Prostate gland (tissue), 2 donors: ENCODE measurements around the gene TGFB2. TPM values are rescaled to one million over a fixed set of nuclear protein-coding genes. Genes with fewer than 3 reads are reported as not detected.

Experiments
- DNase-seq: peaks from one replicate; pipeline ENCODE4 v3.0.0-alpha.2; 2019; ENCODE audit warnings: low spot score
- H3K27ac ChIP-seq, 2 donors: fragments of 200-600 bp; sonication (generic); 2 replicates each; pipeline ENCODE4 v1.5.1; 2017 to 2019
- H3K27me3 ChIP-seq: fragments of 200-600 bp; sonication (generic); replicated peaks from 2 replicates; pipeline ENCODE4 v1.5.1; 2019; ENCODE audit not compliant: insufficient read depth
- H3K36me3 ChIP-seq, 2 donors: fragments of 200-600 bp; sonication (generic); 1 replicate in 1 of 2; 2 replicates in 1 of 2; pipeline versions ENCODE4 v1.5.1 to v1.8.1; 2017 to 2019
- H3K4me1 ChIP-seq: fragments of 200-600 bp; sonication (generic); replicated peaks from 2 replicates; pipeline ENCODE4 v1.5.1; 2019
- H3K4me3 ChIP-seq, 2 donors: fragments of 200-600 bp; sonication (generic); 2 replicates each; pipeline ENCODE4 v1.5.1; 2017 to 2019
- H3K9me3 ChIP-seq: fragments of 200-600 bp; sonication (generic); 2 replicates; pipeline ENCODE4 v1.5.1; 2017
- POLR2A ChIP-seq: fragments of 450-650 bp; IDR thresholded peaks from one replicate; pipeline ENCODE4 v1.6.1; 2016; ENCODE audit warnings: antibody characterized with exemption, mild to moderate bottlenecking
- POLR2AphosphoS5 ChIP-seq: sonication (generic); formaldehyde crosslinking; IDR thresholded peaks from one replicate; pipeline ENCODE4 v1.6.1; 2017; ENCODE audit warnings: antibody characterized with exemption
- WGBS: methylation state at CpG from one replicate; pipeline ENCODE4 v1.1.5; 2018; 5-methylcytosine and 5-hydroxymethylcytosine counted together
- intact Hi-C: fragments of 100-400 bp; cut with DNase I; formaldehyde crosslinking; loops from one replicate; pipeline ENCODE4 v1.14.2; 2022
- total RNA-seq, 2 donors: library from RNA; depleted of rRNA; stranded (reverse); fragments of >200 nt; gene quantifications; one replicate each; pipeline ENCODE4 v1.1.0, GENCODE V29; 2016
- TF ChIP-seq, protein P1 (sequence below), 4 experiments: fragments of 200-600 bp in 2 of 4; fragments of 450-650 bp in 2 of 4; sonication (generic) in 2 of 4; IDR thresholded peaks; 1 replicate in 3 of 4; 2 replicates in 1 of 4; pipeline ENCODE4 v1.5.1; 2016 to 2019; ENCODE audit warnings: antibody characterized with exemption in 4 of 4, mild to moderate bottlenecking in 2 of 4, moderate library complexity in 2 of 4

Gene TGFB2
- total RNA-seq, 2 donors from 2014 or later = 7.8 to 9.6 TPM

DNA sequence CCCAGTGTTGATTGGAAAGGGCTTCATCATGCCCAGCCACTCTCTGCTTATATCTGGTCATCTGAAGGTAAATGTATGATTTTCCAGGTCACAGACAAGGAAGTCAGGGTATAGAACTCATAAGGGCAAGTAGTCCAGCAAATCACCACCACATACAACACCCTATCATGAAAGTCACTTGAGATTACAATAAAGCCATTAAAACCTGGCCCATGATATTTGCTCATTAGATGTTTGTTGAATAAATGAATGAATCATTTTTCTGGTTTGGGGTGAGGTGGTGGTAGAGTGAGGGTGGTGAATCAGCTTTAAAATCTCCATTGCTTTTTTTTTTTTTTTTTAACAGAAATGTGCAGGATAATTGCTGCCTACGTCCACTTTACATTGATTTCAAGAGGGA, 91.9 kb downstream of the TGFB2 start:
- 93% methylated on average over 1 of the region's 1 CpG for WGBS
- H3K9me3 ChIP-seq = no peaks in the 10 kb centered on the region
- H3K27me3 ChIP-seq = no peaks in the 10 kb centered on the region
- H3K36me3 ChIP-seq = no peaks in the 10 kb centered on the region
- DNase-seq = no peak
- intact Hi-C loops = no loop called here
- H3K4me1 ChIP-seq = no peaks in the 10 kb centered on the region
- TF ChIP-seq POLR2AphosphoS5 = no peak
- TF ChIP-seq POLR2A = no peak
- H3K4me3 ChIP-seq = no peak overlapping the region
- H3K27ac ChIP-seq = no peak overlapping the region

DNA sequence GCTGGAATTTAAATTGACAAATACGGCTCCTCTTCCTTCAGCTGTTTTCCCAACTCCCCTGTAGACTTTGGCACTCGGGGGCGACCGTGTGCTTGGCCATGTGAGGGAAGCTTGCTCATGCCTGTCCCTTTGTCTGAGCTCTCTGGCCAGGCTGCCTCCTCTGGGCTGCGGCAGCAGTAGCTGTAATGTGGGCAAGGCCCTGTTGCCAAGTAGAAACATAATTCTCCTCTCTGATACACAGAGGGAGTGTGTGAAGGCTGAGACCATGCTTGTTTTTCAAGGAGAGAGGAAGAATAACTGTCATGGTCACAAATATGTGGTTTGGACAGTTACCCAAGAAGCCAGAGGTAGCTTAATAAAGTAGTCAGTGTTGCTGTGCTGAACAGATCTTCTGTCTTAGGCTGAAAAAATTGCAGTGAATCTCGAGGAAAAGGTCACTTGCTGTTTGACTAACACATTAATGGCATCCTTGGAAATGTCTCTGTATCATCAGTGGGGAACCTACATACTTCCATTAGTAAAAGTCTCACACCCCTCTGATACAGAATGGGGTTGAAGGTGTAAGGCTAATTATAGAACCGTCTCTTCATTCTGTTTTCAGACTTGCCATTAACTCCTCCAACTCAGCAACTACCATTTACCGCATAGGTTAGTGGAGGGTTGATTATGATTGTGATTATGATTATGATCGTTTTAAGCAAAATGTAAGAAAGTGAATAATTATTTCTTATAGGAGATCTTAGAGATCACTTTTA, 94.6 kb downstream of the TGFB2 start:
- H3K27ac ChIP-seq = peak overlapping the region in 1 of 2 donors; percentile 25
- H3K4me3 ChIP-seq = no peak overlapping the region
- intact Hi-C loops = no loop called here
- H3K27me3 ChIP-seq = no peaks in the 10 kb centered on the region
- H3K36me3 ChIP-seq = no peaks in the 10 kb centered on the region
- 48% methylated on average over 9 of the region's 9 CpGs for WGBS
- no peaks in the 10 kb centered on the region for H3K4me1 ChIP-seq
- TF ChIP-seq, protein P1, sequence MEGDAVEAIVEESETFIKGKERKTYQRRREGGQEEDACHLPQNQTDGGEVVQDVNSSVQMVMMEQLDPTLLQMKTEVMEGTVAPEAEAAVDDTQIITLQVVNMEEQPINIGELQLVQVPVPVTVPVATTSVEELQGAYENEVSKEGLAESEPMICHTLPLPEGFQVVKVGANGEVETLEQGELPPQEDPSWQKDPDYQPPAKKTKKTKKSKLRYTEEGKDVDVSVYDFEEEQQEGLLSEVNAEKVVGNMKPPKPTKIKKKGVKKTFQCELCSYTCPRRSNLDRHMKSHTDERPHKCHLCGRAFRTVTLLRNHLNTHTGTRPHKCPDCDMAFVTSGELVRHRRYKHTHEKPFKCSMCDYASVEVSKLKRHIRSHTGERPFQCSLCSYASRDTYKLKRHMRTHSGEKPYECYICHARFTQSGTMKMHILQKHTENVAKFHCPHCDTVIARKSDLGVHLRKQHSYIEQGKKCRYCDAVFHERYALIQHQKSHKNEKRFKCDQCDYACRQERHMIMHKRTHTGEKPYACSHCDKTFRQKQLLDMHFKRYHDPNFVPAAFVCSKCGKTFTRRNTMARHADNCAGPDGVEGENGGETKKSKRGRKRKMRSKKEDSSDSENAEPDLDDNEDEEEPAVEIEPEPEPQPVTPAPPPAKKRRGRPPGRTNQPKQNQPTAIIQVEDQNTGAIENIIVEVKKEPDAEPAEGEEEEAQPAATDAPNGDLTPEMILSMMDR (IDR thresholded peaks at IDR 0.05) = no peak
- TF ChIP-seq POLR2AphosphoS5 = peak; percentile 45
- no peaks in the 10 kb centered on the region for H3K9me3 ChIP-seq
- DNase-seq = peak; percentile 52

DNA sequence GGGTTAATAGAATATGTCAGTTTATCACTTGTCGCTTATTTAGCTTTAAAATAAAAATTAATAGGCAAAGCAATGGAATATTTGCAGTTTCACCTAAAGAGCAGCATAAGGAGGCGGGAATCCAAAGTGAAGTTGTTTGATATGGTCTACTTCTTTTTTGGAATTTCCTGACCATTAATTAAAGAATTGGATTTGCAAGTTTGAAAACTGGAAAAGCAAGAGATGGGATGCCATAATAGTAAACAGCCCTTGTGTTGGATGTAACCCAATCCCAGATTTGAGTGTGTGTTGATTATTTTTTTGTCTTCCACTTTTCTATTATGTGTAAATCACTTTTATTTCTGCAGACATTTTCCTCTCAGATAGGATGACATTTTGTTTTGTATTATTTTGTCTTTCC, 98.1 kb downstream of the TGFB2 start:
- no peaks in the 10 kb centered on the region for H3K4me1 ChIP-seq
- no peaks in the 10 kb centered on the region for H3K27me3 ChIP-seq
- TF ChIP-seq POLR2A (no peak), POLR2AphosphoS5 (no peak)
- TF ChIP-seq, protein P1 (IDR thresholded peaks at IDR 0.05) = no peak
- no peak for DNase-seq
- no peaks in the 10 kb centered on the region for H3K9me3 ChIP-seq
- 96% methylated on average over 2 of the region's 2 CpGs for whole genome bisulfite sequencing
- no peak overlapping the region for H3K4me3 ChIP-seq
- H3K27ac ChIP-seq = no peak overlapping the region
- H3K36me3 ChIP-seq = no peaks in the 10 kb centered on the region
- intact Hi-C loops = no loop called here

DNA sequence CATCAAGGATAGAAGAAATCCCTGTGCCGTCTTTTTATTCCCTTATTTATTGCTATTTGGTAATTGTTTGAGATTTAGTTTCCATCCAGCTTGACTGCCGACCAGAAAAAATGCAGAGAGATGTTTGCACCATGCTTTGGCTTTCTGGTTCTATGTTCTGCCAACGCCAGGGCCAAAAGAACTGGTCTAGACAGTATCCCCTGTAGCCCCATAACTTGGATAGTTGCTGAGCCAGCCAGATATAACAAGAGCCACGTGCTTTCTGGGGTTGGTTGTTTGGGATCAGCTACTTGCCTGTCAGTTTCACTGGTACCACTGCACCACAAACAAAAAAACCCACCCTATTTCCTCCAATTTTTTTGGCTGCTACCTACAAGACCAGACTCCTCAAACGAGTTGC, 99.0 kb downstream of the TGFB2 start:
- no peaks in the 10 kb centered on the region for H3K27me3 ChIP-seq
- no peak overlapping the region for H3K27ac ChIP-seq
- no peaks in the 10 kb centered on the region for H3K4me1 ChIP-seq
- intact Hi-C loops = no loop called here
- TF ChIP-seq, protein P1 (IDR thresholded peaks at IDR 0.05) = no peak
- TF ChIP-seq POLR2A = no peak
- TF ChIP-seq POLR2AphosphoS5 = no peak
- H3K36me3 ChIP-seq = no peaks in the 10 kb centered on the region
- DNase-seq = no peak
- no peaks in the 10 kb centered on the region for H3K9me3 ChIP-seq
- 74% methylated on average over 5 of the region's 5 CpGs for WGBS
- H3K4me3 ChIP-seq = no peak overlapping the region

DNA sequence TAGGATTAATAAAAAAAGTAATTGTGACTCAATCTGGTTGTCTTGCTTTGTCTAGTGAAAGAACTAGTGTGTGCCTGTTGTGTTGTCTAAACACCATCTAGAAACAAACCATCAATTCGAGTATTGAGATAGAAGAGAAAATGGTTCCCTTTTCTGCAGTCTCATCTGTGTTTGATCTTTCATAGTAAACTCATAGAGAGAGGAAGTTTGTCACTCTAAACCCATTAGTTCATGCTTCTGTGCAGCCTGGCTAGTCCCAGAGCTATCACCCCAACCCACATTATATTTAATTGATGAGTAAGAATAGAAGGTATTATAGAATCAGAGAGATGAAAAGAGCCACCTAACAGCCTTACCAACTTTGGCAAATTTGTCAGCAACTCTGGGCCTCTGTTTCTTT, 99.5 kb downstream of the TGFB2 start:
- H3K27ac ChIP-seq = no peak overlapping the region
- no peaks in the 10 kb centered on the region for H3K36me3 ChIP-seq
- H3K9me3 ChIP-seq = no peaks in the 10 kb centered on the region
- H3K27me3 ChIP-seq = no peaks in the 10 kb centered on the region
- WGBS = 73% methylated on average over 1 of the region's 1 CpG
- intact Hi-C loops = no loop called here
- H3K4me3 ChIP-seq = no peak overlapping the region
- no peak for DNase-seq
- H3K4me1 ChIP-seq = no peaks in the 10 kb centered on the region
- TF ChIP-seq, protein P1 (IDR thresholded peaks at IDR 0.05) = no peak
- no peak for TF ChIP-seq POLR2A
- TF ChIP-seq POLR2AphosphoS5 = no peak
